GM18505 (cell line): ENCODE measurements around the gene PCAT7.
"Not testable (repeated sequence)": the region's sequence is repeated elsewhere in the genome, so short reads cannot be mapped to it uniquely, and the experiment has no call there.

ENCODE experiments used
- ATAC-seq: cut with Tn5 transposase; IDR thresholded peaks from one replicate; pipeline ENCODE4 v1.9.1; 2021; ENCODE audit not compliant: unreplicated experiment
- POLR2A ChIP-seq: IDR thresholded peaks from 4 replicates; pipeline ENCODE4 v1.6.1; 2011; ENCODE audit warnings: borderline replicate concordance; ENCODE audit not compliant: insufficient read depth, insufficient read length; ENCODE audit errors: extremely low read depth

The PCAT7 gene

DNA sequence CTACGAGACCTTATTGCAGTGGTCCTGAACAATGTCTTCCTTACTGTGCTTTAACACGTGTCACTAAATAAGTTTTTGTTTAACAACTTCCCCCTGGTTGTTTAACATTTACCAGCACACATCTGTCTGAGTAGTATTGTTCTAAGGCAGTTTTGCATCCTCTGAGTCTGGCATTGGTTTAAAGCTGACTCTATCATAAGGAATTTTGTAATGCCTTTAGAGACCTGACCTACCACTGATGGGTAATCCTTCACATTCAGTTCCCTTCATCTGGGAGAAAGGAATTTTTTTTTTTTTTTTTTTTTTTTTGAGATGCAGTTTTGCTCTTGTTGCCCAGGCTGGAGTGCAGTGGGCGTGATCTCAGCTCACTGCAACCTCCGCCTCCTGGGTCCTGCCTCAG is 20.0 kb upstream of the PCAT7 start:
- ATAC-seq: no peak
- TF ChIP-seq POLR2A: no peak

DNA sequence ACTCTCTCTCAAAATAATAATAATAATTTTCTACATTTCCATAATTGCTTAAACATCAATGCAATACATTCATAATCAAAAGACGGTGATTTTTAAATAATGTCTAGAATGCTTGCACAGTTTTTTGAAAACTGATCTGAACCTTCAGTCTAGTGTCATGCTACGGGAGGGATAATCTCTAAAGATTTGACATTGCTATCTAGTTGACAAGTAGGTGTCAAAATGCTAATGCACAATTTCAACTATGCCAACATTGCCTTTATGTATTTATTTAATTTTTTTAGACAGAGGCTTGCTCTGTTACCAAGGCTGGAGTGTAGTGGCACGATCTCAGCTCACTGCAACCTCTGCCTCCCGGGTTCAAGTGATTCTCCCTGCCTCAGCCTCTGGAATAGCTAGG is 16.0 kb upstream of the PCAT7 start:
- TF ChIP-seq POLR2A: no peak

DNA sequence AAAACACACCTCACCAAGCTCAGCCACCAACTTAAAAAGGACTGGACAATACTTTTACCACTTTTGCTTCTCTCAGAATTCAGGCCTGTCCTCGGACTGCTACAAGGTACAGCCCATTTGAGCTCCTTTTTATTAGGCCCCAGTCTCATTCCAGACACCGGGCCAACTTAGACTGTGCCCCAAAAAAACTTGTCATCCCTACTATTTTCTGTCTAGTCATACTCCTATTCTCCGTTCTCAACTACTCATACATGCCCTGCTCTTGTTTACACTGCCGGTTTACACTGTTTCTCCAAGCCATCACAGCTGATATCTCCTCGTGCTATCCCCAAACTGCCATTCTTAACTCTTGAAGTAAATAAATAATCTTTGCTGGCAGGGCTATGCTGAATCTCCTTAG is 10.5 kb upstream of the PCAT7 start:
- not testable (repeated sequence) for ATAC-seq

More for the DNA sequence above, 16.0 kb upstream of the PCAT7 start:
- no peak for ATAC-seq

DNA sequence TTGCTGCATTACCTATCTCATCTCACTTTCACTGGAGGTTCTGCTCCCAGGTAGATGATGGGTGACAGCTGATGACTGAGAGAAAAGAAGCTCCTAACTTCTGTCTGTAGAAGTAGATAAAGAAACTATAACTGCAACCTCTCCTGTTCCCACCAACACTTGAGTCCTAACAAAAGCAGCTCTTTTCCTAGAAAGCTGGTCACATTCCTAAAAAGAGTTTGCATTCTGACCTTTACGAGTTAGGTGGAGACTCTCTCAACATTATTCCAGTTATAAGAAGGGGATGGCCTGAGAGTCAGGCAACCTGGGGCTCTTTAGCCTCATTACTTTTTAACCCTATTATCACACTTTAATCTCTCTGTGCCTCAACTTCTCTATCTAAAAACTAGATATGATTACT is 8.9 kb upstream of the PCAT7 start:
- ATAC-seq: no peak
- no peak for TF ChIP-seq POLR2A

DNA sequence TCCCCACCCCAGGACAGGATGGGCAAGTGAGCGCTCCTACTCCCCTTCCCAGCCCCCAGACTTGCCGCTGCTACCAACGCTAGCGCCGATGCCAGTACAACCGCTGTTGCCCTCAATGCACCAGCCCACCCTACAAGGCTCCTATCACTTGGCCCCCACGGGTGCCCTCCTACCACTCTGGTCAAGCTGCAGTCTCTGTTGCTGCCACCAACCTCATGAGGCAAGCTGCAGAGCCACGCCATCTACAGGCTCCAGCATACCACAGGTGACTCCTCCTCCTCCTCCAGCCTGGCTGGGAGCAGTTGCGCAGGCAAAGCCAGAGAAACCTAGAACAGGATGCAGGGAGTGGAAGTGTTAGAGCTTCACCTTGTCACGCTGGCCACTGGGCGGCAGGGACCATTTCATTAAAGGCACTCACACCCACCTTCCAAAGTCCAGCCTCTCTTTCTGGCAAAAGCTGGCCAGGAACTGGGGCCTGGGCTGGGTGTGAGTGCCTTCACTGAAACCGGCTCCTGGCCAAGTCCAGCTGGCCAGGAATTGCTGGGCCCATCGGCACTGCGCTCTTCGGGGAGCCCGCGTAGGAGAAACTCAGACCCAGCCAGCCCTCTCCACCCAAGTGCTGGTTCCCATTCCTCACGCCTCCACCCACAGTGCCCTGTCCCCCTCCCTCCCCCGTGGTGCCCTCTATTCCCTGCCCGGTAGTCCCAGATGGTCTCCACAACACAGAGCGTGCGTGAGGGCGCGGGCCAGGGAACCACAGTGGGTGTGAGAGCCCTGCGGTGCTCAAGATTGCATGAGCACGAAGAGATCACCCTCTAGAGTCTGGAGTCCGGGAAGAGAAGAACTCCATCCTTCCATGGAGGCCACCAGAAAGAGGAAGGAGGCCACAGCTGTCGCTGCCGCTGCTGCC is 1.6 kb upstream of the PCAT7 start:
- no peak for TF ChIP-seq POLR2A
- no peak for ATAC-seq

DNA sequence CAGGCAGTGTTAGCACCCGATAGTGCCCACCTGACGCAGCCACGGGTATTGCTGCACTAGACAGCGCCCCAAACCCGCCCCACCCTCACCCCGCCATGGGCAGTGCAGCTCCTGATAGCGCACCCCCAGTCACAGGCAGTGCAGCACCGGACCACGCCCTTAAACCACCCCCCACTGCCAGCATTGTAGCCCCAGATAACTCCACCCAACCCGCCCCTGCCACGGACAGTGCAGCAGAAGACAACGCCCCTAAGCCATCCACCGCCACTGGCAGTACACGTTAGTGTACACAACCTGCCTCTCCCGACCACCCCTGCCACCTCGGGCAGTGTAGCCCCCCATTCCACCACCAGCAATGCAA is 825 bp upstream of the PCAT7 start:
- ATAC-seq: no peak
- no peak for TF ChIP-seq POLR2A

DNA sequence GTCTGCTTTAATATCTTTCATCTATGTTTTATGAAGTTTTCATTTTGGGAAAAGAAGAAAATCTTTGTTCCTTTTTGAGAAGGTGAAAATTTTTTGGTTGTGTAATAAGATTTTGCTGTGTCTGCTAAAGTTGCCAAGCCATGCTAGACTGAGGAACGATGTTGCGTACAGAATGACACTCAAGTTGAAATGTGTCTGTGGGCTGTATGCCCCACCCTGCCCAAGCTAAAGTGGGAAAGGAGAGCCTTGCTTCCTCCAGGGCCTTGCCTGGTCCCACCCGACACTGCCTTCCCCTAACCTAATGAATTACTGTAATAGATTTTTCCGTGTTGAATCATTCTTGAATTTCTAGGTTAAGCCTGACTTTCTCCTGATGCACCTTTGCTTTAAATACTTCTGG is 2.5 kb downstream of the PCAT7 start:
- no peak for TF ChIP-seq POLR2A
- no peak for ATAC-seq

DNA sequence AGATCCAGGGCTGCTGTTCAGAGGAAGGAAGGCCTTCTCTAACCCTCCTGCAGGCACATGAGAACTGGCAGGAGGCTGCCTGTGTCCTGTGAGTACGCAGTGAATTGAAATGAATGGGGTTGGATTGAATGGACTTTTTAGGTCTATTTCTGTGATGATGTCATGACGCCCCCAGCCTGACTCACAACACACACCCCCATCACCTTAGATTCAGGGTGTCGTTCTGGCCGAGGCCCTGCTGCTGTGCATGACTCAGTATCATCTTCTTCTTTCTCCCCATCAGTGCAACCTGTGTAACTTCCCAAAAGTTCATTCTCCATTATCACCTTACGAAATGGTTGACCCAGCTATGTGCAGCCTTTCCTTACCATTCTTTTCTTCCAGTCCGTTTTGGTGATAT is 5.4 kb downstream of the PCAT7 start:
- no peak for TF ChIP-seq POLR2A
- ATAC-seq: no peak

DNA sequence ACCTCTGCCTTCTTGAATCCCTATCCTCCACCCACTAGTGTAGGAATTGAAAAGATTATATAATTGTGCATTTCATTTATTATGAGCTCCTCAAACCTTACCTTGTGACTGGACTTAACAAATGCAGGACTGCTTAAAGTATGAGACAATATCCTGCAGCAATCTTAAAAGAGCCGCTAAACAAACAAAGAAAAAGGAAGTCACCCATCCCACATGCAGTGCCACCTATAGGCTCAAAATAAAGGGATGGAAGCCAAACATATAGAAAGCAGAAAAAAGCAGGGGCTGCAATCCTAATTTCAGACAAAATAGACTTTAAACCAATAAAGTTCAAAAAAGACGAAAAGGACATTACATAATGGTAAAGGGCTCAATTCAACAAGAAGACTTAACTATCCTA is 8.7 kb downstream of the PCAT7 start:
- no peak for TF ChIP-seq POLR2A
- no peak for ATAC-seq

DNA sequence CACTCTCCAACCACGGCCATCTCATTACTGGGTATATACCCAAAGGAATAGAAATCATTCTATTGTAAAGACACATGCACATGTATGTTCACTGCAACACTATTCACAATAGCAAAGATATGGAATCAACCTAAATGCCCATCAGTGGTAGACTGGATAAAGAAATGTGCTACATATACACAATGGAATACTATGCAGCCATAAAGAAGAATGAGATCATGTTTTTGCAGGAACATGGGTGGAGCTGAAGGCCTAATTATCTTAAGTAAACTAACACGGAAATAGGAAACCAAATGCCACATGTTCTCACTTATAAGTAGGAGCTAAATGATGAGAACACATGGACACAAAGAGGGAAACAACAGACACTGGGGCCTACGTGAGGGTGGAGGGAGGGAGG is 9.4 kb downstream of the PCAT7 start:
- ATAC-seq: not testable (repeated sequence)

DNA sequence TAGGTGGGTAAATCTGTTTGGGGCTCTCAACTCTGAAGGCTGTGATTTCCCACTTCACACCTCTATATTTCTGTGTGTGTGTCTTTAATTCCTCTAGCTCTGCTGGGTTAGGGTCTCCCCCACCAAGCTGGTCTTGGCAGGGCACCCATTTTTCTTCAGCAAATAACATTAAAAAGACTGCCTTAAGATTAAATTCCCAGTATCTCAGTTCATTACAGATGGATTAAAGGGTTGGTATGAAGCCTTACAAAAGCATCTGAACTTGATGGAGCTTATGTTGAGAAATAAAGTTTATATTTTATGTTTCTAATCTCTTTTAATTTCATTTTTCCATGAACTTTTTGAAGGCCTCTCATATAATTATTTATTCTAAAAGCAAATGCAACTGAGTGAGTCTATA is 11.7 kb downstream of the PCAT7 start:
- no peak for TF ChIP-seq POLR2A
- no peak for ATAC-seq

DNA sequence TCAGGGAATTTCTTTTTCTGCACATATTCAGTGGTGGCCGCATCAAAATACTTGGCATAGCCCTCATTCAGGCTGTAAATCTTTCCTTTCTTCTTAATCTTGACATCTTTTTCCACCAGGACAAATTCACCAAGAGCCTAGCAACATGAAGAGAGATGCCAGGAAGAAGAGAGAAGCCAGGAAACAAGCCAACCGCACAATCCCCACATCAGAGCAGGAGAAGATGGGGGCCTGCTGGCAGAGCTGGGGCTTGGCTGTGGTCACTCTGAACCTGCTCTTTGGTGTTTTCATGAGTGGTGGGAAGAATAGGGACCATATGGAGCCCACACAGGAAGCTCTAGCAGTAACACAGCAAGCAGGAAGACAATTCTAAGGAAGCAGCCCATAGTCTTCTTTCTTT is 12.4 kb downstream of the PCAT7 start:
- TF ChIP-seq POLR2A: no peak
- ATAC-seq: no peak

DNA sequence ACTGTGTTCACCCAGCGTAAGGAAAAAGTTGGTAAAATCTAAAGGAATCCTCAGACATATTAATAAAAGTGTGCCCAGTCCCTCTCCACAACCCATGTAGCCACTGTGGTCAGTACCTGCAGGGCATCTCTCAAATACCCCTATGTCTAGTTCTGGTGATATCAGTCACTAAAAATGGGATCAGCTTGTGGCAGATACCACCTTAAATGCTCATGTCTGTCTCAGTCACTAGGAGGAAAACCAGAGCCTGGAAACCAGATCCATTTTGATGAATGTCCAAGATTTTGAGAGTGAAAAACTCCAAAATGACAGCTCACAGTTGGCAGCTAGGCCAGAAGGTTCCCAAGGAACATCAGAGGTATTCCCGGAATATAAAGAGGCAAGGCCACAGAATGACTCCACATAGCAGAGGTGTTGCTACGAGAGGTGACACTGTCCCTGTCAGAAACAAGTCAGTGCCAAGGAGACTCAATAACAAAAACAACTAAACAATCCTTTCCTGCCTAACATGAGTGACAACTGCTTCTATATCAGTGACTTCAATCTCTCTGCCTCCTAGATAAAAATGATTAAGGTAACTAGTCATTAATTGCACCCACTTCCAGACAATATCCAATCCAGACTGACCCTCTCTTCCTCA is 13.5 kb downstream of the PCAT7 start:
- ATAC-seq: no peak
- no peak for TF ChIP-seq POLR2A

DNA sequence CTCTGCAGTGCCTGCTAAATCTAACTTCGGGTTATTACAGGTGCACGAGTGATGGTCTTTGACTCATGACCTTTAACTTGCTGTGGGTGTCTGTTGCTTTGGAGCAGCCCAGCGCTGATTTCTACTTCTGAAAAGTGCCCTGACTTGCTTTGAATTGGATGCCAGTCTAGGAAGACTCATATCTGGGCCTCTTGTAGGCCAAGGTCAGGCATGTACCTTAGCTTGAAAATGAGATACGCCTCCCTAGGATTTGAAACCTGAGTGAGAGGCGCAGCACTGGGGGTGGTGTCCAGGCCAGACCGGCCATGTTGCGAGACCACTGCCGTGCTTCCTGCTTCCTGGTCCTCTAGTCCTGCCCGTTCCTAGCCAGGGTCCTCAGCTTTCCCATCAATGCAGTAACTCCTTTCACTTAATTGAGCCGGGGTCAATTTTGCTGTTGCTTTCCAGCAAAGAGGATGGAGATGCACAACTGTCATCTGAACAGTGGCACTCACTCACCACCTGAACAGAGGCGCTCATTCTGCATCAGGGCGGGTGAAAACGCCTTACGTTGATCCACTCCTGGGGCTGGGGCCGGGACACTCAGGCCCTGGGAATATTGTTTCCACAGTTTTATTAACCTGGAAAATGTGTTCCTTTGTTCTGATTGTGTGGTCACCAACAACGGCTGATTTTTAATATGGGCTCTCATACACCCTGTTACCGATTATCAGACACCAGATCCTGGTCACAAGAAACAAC is 14.3 kb downstream of the PCAT7 start:
- no peak for TF ChIP-seq POLR2A

More for the DNA sequence above, 14.3 kb downstream of the PCAT7 start:
- no peak for ATAC-seq
